ENCODE data around the gene TFDP1. TPM values are rescaled to one million over a fixed set of nuclear protein-coding genes. Genes with fewer than 3 reads are reported as not detected.

TFDP1 gene
- total and polyA plus RNA-seq, 2 donors (not counting 1 experiment from before 2014, with no cell fraction given) = 44.8 to 115 TPM

DNA sequence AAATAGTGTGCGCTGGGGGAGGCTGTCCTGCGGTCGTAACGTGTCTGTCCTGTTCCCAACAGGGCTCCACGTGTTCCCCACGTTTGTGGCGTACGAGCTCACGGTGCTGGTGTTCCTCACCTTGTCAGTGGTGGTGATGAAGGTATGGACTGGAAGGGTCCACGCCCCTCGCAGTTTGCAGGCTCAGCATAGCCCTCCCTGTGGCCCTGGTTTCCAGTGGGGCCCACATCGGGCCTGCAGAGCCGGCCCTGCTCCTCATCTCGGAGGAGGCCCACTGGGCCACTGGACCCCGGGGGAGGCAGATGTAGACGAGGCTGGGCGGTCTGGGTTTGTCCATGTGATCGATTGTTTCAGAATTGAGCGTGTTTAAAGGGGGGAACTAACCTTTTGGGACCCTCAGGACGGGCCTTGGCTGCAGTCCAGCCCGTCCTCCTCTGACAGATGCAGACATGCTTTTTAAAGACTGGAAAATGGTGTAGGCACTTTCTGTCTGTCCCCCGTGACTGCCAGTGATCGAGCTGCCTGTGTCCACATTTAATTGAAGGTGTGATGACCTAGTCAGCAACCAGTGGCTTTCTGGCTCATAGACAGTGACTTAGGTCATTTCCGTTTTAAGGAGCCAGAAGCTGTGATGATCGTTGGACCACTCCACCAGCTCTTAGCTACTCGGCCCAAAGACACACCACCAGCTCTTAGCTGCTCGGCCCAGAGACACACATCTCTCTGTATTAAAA lies 37.1 kb upstream of the TFDP1 start:
- Histone ChIP-seq H3K4me3 (replicated peaks in 1 of 4; ENCODE audit: control extremely low read depth in 1 of 4, insufficient read depth in 1 of 4, low read depth in 3 of 4, low read length in 4 of 4) (no peak overlapping the region), H3K9ac (ENCODE audit: insufficient read depth, low read length) (no peak overlapping the region), H3K36me3 (ENCODE audit: control insufficient read depth, insufficient read depth, low read length) (peaks cover 23% of the 10 kb centered on the region), H3K27ac (ENCODE audit: insufficient read depth, low read length) (peak overlapping the region; percentile 57), H4K20me1 (ENCODE audit: control insufficient read depth, extremely low read depth, insufficient read depth, low read length) (no peaks in the 10 kb centered on the region), H3K4me1 (ENCODE audit: control insufficient read depth, extremely low read depth, insufficient read depth, low read length) (peaks cover 7% of the 10 kb centered on the region), H2AFZ (ENCODE audit: low read length) (no peak overlapping the region), H3K4me2 (ENCODE audit: extremely low read depth, insufficient read depth, low read length) (no peak overlapping the region), H3K9me3 (ENCODE audit: control insufficient read depth, insufficient read depth, low read depth, low read length) (no peaks in the 10 kb centered on the region), H3K27me3 (ENCODE audit: control insufficient read depth, insufficient read depth, low read length) (no peaks in the 10 kb centered on the region), H3K79me2 (ENCODE audit: control insufficient read depth, insufficient read depth, low read length) (peaks cover 55% of the 10 kb centered on the region)
- TF ChIP-seq EZH2 (IDR thresholded peaks at IDR 0.05; ENCODE audit: low read length, missing control alignments) = no peak
- TF ChIP-seq, protein P1, sequence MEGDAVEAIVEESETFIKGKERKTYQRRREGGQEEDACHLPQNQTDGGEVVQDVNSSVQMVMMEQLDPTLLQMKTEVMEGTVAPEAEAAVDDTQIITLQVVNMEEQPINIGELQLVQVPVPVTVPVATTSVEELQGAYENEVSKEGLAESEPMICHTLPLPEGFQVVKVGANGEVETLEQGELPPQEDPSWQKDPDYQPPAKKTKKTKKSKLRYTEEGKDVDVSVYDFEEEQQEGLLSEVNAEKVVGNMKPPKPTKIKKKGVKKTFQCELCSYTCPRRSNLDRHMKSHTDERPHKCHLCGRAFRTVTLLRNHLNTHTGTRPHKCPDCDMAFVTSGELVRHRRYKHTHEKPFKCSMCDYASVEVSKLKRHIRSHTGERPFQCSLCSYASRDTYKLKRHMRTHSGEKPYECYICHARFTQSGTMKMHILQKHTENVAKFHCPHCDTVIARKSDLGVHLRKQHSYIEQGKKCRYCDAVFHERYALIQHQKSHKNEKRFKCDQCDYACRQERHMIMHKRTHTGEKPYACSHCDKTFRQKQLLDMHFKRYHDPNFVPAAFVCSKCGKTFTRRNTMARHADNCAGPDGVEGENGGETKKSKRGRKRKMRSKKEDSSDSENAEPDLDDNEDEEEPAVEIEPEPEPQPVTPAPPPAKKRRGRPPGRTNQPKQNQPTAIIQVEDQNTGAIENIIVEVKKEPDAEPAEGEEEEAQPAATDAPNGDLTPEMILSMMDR (conservative IDR thresholded peaks at IDR 0.05 in 1 of 2, IDR thresholded peaks at IDR 0.05 in 1 of 2; ENCODE audit: low read depth in 1 of 2, low read length in 2 of 2) = no peak
- DNase-seq (ENCODE audit: low read depth in 2 of 2) = peak; percentile 33 to 84

- Histone ChIP-seq H3K9ac (ENCODE audit: insufficient read depth, low read length) (no peak overlapping the region), H3K27ac (ENCODE audit: insufficient read depth, low read length) (no peak overlapping the region), H3K4me1 (ENCODE audit: control insufficient read depth, extremely low read depth, insufficient read depth, low read length) (peaks cover 7% of the 10 kb centered on the region), H4K20me1 (ENCODE audit: control insufficient read depth, extremely low read depth, insufficient read depth, low read length) (no peaks in the 10 kb centered on the region), H3K36me3 (ENCODE audit: control insufficient read depth, insufficient read depth, low read length) (peaks cover 23% of the 10 kb centered on the region), H3K4me3 (replicated peaks in 1 of 4; ENCODE audit: control extremely low read depth in 1 of 4, insufficient read depth in 1 of 4, low read depth in 3 of 4, low read length in 4 of 4) (no peak overlapping the region), H2AFZ (ENCODE audit: low read length) (no peak overlapping the region), H3K4me2 (ENCODE audit: extremely low read depth, insufficient read depth, low read length) (no peak overlapping the region), H3K79me2 (ENCODE audit: control insufficient read depth, insufficient read depth, low read length) (peaks cover 51% of the 10 kb centered on the region), H3K9me3 (ENCODE audit: control insufficient read depth, insufficient read depth, low read depth, low read length) (no peaks in the 10 kb centered on the region), H3K27me3 (ENCODE audit: control insufficient read depth, insufficient read depth, low read length) (no peaks in the 10 kb centered on the region)
- DNase-seq (ENCODE audit: low read depth in 2 of 2) = peak in 1 of 2 donors; percentile 85
- TF ChIP-seq, protein P1 (conservative IDR thresholded peaks at IDR 0.05 in 1 of 2, IDR thresholded peaks at IDR 0.05 in 1 of 2; ENCODE audit: low read depth in 1 of 2, low read length in 2 of 2) = no peak
- TF ChIP-seq EZH2 (IDR thresholded peaks at IDR 0.05; ENCODE audit: low read length, missing control alignments) = no peak
Measured at GRCh38 chr13:113548171-113548641, 36.3 kb upstream of the TFDP1 start.

DNA sequence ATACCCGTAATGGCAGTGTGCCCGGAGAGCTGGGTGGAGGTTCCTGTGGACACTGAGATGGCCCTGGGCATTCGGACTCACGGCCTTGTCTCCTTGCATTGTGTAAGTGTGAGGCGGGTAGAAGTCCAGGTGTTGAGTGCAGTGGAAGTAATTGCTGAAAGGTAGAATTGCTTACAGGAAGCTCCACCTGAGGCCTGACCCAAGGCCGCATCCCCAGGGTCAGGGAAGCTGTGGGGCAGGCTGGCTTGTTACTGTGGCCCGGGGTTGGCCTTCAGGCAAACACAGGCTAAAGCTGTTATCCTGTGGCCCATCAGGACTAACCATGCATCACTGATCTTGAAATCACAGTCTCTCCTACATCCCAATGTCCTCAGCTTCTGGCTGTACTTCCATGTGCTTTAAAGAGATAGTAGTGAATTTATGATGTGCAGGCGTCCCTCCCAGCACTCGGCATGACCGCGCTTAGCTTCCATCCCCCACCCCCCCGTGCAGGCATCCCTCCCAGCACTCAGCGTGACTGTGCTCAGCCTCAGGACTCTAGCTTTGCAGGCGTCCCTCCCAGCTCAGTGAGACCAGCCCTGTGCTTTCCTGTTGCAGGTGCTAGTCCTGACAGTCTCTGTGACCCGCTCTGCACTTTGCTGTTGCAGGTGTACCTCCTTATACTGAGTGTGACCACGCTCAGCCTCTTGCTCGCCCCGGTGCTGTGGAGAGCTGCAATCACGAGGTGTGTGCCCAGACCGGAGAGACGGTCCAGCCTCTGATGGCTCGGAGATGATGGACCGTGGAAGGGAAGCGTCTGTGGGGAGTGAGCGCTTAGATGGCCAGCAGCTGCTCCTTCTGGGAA lies 35.6 kb upstream of the TFDP1 start:
- Histone ChIP-seq H4K20me1 (ENCODE audit: control insufficient read depth, extremely low read depth, insufficient read depth, low read length) (no peaks in the 10 kb centered on the region), H3K4me2 (ENCODE audit: extremely low read depth, insufficient read depth, low read length) (no peak overlapping the region), H3K27ac (ENCODE audit: insufficient read depth, low read length) (no peak overlapping the region), H3K4me3 (replicated peaks in 1 of 4; ENCODE audit: control extremely low read depth in 1 of 4, insufficient read depth in 1 of 4, low read depth in 3 of 4, low read length in 4 of 4) (no peak overlapping the region), H3K9ac (ENCODE audit: insufficient read depth, low read length) (no peak overlapping the region), H3K9me3 (ENCODE audit: control insufficient read depth, insufficient read depth, low read depth, low read length) (no peaks in the 10 kb centered on the region), H3K27me3 (ENCODE audit: control insufficient read depth, insufficient read depth, low read length) (no peaks in the 10 kb centered on the region), H3K79me2 (ENCODE audit: control insufficient read depth, insufficient read depth, low read length) (peaks cover 45% of the 10 kb centered on the region), H3K4me1 (ENCODE audit: control insufficient read depth, extremely low read depth, insufficient read depth, low read length) (peaks cover 7% of the 10 kb centered on the region), H3K36me3 (ENCODE audit: control insufficient read depth, insufficient read depth, low read length) (peaks cover 26% of the 10 kb centered on the region), H2AFZ (ENCODE audit: low read length) (no peak overlapping the region)
- DNase-seq (ENCODE audit: low read depth in 2 of 2) = no peak
- TF ChIP-seq, protein P1 (conservative IDR thresholded peaks at IDR 0.05 in 1 of 2, IDR thresholded peaks at IDR 0.05 in 1 of 2; ENCODE audit: low read depth in 1 of 2, low read length in 2 of 2) = no peak
- no peak for TF ChIP-seq EZH2 (IDR thresholded peaks at IDR 0.05; ENCODE audit: low read length, missing control alignments)

Data from fibroblast of lung (primary cell).